ACHN (cell line): Measurements from ENCODE around the gene OTOA.
A peak's percentile ranks its signal among the peaks of the same experiment; 100 is the strongest.
"Not testable (repeated sequence)": the region's sequence is repeated elsewhere in the genome, so short reads cannot be mapped to it uniquely, and the experiment has no call there.

ENCODE experiments used
- DNase-seq: peaks from one replicate; pipeline ENCODE4 v3.0.0-alpha.2; 2015
- in situ Hi-C: cut with HindIII; loops from 2 replicates; pipeline ENCODE4 v1.10.0; 2017; ENCODE audit warnings: low sequenced_read_pairs, low pct_ligation_motif_present, low pct_unique_long_range_greater_than_20kb

OTOA gene

GRCh38 chr16:21656795-21657768 is 6.7 kb upstream of the OTOA start:
- in situ Hi-C loops = no loop called here
- DNase-seq = peak; percentile 68

- in situ Hi-C loops = no loop called here
These were observed 4.6 kb upstream of the OTOA start for GRCh38 chr16:21659124-21659523.

GRCh38 chr16:21664801-21665492 is 1.2 kb downstream of the OTOA start:
- DNase-seq = no peak
- in situ Hi-C loops = no loop called here

More at GRCh38 chr16:21659124-21659523, 4.6 kb upstream of the OTOA start:
- no peak for DNase-seq

- DNase-seq = no peak
- in situ Hi-C loops = no loop called here
These were observed 3.0 kb downstream of the OTOA start for GRCh38 chr16:21666772-21667171.

GRCh38 chr16:21667575-21667974 is 3.8 kb downstream of the OTOA start:
- DNase-seq = no peak

GRCh38 chr16:21673469-21673868 is 9.7 kb downstream of the OTOA start:
- DNase-seq = no peak
- in situ Hi-C loops = no loop called here

More at GRCh38 chr16:21667575-21667974, 3.8 kb downstream of the OTOA start:
- in situ Hi-C loops = no loop called here

- in situ Hi-C loops, DNase-seq: not testable (repeated sequence)
These were observed 10.7 kb downstream of the OTOA start for GRCh38 chr16:21674456-21674855.

GRCh38 chr16:21680714-21681113 is 16.9 kb downstream of the OTOA start:
- in situ Hi-C loops, DNase-seq: not testable (repeated sequence)

GRCh38 chr16:21683184-21683583 is 19.4 kb downstream of the OTOA start:
- no peak for DNase-seq
- in situ Hi-C loops = no loop called here

GRCh38 chr16:21684199-21684598 is 20.4 kb downstream of the OTOA start:
- in situ Hi-C loops = no loop called here
- peak; percentile 15 for DNase-seq

- no peak for DNase-seq
- in situ Hi-C loops = no loop called here
These were observed 21.3 kb downstream of the OTOA start for GRCh38 chr16:21685034-21685455.

- no peak for DNase-seq
- in situ Hi-C loops = no loop called here
These were observed 25.3 kb downstream of the OTOA start for GRCh38 chr16:21689107-21689506.

GRCh38 chr16:21690967-21691366 is 27.2 kb downstream of the OTOA start:
- in situ Hi-C loops = not testable (repeated sequence)

GRCh38 chr16:21694609-21695008 is 30.8 kb downstream of the OTOA start:
- in situ Hi-C loops = no loop called here

More at GRCh38 chr16:21690967-21691366, 27.2 kb downstream of the OTOA start:
- DNase-seq = not testable (repeated sequence)

GRCh38 chr16:21697032-21697431 is 33.3 kb downstream of the OTOA start:
- no peak for DNase-seq
- in situ Hi-C loops = no loop called here

More at GRCh38 chr16:21694609-21695008, 30.8 kb downstream of the OTOA start:
- DNase-seq = no peak

GRCh38 chr16:21698169-21699032 is 34.6 kb downstream of the OTOA start:
- in situ Hi-C loops = no loop called here
- DNase-seq = no peak

GRCh38 chr16:21701271-21701670 is 37.5 kb downstream of the OTOA start:
- in situ Hi-C loops = no loop called here
- no peak for DNase-seq

GRCh38 chr16:21702276-21702675 is 38.5 kb downstream of the OTOA start:
- in situ Hi-C loops = no loop called here
- no peak for DNase-seq
